DLD1 (cell line): Measurements from ENCODE around the gene PTPRK.
"Not testable (repeated sequence)": the region's sequence is repeated elsewhere in the genome, so short reads cannot be mapped to it uniquely, and the experiment has no call there.

Experiments used
- in situ Hi-C: cut with HindIII; loops from 2 replicates; pipeline ENCODE4 v1.10.0; 2017; ENCODE audit warnings: low sequenced_read_pairs

PTPRK gene

DNA sequence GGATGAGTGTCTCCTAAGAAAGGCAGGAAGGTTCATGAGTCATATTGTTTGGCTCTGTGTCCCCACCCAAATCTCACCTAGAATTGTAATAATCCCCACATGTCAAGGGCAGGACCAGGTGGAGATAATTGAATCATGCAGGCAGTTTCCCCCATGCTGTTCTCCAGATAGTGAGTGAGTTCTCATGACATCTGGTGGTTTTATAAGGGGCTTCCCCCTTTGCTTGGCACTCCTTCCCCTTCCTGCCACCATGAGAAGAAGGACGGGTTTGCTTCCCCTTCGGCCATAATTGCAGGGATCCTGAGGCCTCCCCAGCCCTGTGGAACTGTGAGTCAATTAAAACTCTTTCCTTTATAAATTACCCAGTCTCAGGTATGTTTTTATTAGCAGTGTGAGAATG is 542.2 kb downstream of the PTPRK start:
- in situ Hi-C loops: not testable (repeated sequence)

DNA sequence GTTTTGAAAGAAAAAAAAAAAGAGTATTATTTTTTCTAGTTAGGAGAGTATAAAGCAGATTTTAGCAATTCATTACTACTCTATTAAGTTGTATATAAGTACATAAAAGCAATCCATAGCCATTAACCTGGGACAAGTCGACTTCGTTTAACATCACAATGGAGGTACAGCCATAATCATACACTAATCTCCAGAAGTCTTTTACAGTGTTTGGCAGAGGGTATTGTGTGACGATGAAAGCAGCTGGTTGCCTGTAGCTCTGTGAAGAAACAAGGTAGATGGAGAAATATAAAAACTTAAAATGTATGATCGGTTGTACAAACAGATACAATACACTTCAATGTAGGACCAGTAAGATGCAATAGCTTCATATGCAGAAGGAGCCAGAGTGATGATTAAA is 543.6 kb downstream of the PTPRK start:
- in situ Hi-C loops: no loop called here

DNA sequence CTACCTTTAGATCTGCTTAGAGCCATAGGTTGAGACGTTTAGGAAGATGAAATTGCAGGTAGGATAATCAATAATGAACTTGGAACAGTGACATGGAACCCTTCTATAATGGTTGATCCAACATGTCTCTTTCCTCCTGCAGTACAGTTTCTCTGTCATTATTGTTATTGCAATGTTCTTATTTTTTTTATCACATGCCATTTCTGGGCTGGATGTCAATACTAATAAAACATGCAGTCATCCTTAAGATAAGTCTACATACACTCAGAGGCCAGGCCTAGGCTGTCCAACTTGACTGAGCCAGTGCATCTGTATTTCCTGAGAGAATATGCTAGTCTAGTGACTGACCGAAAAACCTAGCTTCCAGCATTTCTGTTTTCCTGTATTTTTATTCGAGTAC is 544.3 kb downstream of the PTPRK start:
- in situ Hi-C loops: no loop called here

GRCh38 chr6:127972815-127973214 is 547.6 kb downstream of the PTPRK start:
- in situ Hi-C loops: no loop called here

- in situ Hi-C loops: no loop called here
Measured at GRCh38 chr6:127971945-127972391, 548.4 kb downstream of the PTPRK start.

DNA sequence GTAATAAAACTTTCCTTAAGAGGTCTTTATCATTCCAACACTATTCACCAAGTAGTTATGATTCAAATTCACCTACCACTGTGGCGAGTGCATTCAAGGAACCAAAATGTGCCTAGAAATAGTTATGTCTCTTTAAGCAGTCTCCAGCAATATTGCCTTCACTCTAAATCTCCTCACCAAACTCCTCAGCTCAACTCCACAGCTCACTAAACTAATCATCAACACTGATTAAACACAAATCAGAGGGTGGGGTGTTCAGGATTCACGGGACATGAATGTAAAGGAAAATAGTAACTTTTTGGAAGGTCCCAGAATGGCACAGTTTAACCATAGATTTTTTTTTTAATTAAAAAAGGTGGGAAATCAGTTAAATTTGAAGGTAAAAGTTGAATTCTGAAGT is 549.0 kb downstream of the PTPRK start:
- in situ Hi-C loops: no loop called here

DNA sequence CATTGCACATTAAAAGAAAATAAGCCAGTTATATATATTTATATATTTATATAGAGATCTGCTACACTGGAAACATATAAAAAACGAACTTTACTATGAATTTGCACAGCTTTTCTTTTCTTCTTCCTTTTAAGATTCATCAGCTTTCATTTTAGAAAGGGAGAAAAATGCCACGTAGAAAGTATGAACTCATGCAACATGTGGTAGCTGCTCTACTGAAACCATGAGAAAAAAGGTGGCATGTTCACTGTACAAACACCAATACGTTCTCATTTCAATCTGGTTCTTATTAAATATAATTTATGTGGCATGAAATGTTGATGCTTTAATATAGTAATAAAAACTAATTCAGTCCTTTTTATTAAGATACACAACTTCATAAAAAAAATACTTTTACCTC is 550.7 kb downstream of the PTPRK start:
- in situ Hi-C loops: no loop called here

- in situ Hi-C loops: no loop called here
Measured at GRCh38 chr6:127968394-127968793, 552.0 kb downstream of the PTPRK start.

DNA sequence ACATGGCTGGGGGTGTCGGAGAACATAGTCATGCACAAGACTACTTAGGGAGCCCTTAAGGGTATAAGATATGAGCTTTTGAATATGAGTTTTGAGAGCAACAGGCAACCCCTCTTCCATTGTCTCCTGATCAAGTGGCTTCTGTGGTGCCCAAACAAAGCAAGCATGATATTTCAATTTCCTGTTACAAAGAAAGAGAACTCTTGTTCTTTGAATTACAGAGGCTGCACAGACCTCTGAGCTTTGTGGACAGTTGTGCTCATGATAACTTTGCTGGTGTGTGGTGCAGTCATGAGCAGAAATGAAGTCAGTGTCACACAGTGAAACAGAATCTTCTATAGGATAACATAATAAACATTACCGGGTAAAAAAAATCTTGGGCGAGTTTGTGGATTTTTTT is 552.7 kb downstream of the PTPRK start:
- in situ Hi-C loops: no loop called here

GRCh38 chr6:127966616-127967015 is 553.8 kb downstream of the PTPRK start:
- in situ Hi-C loops: no loop called here

DNA sequence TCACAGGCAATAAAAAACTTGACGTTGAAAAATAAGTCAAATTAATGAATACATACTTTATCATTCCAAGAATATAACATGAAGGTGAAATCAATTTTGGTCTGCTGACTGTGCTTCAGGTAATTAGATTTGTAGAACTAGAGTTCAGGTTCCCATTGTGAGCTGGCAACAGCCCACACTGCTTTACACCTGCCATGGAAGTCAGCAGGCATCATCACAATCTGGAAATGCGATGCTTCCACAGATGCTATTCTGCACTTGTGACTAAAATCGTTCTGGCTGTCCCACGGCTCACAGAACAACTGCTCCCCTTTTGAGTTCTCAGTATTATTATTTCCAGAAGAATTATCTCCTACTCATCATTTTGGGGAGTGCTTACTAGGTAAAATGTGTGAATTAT is 556.9 kb downstream of the PTPRK start:
- in situ Hi-C loops: no loop called here

DNA sequence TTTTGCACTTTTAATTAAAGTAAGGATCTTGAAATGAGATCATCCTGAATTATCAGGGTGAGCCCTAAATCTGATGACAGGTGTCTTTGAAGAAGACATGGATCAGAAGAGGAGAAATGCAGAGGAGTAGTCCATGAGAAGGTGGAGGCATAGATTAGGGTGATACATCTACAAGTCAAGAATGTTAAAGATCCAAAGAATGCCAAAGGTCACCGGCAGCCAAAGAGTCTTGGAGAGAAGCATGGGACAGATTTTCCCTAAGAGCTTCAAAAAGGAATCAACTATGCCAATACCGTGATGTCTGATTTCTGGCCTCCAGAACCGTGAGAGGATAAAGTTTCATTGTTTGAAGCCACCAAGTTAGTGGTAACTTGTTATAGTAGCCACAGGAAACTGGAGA is 560.5 kb downstream of the PTPRK start:
- in situ Hi-C loops: no loop called here

- in situ Hi-C loops: no loop called here
Measured at GRCh38 chr6:127956956-127957355, 563.4 kb downstream of the PTPRK start.

DNA sequence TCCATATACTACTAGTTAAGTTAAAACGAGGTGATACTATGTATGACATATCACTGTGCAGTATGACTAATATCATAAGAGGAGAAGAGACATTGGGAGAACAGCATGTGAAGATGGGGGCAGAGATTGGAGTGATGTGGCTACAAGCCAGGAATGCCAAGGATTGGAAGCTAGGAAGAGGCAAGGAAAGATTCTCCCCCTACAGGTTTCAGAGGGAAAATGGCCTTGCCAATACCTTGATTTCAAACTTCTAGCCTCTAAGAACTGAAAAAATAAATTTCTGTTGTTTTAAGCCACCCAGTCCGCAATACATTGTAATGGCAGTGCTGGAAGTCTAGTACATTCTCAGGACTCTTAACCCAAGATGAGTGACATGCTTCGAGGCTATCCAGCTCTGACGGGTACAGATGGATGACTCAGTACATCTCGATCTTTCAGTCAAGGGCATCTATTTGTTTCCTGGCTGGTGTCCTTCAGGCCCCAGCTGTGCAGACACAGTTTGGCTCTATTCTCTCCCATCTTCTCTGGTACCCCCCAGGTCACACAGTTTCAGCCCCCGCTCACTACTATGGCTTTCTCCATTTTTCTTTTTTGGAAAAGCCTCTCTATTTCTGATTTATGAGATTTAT is 564.0 kb downstream of the PTPRK start:
- in situ Hi-C loops: no loop called here

- in situ Hi-C loops: no loop called here
Measured at GRCh38 chr6:127954082-127954481, 566.3 kb downstream of the PTPRK start.

DNA sequence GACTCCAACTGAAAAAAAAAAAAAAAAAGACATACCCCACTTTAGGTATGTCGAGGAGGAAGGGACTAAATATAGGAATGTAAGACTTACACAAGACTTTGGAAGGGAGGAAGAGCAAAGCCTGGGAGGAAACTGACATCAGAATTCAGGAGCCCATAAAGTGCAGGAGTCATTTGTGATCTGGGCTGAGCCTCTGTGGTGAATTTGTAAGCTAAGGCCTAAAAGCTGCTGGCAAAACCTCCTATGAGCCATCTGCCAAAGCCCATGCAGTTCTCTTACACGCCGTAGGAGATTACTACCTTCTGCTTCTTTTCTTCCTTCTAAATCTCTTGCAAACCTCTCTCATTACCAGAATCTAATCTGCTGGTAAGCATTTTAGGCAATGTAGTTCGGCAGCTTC is 567.6 kb downstream of the PTPRK start:
- in situ Hi-C loops: no loop called here

- in situ Hi-C loops: no loop called here
Measured at GRCh38 chr6:127952176-127952575, 568.2 kb downstream of the PTPRK start.

GRCh38 chr6:127951172-127951917 is 569.1 kb downstream of the PTPRK start:
- in situ Hi-C loops: no loop called here

DNA sequence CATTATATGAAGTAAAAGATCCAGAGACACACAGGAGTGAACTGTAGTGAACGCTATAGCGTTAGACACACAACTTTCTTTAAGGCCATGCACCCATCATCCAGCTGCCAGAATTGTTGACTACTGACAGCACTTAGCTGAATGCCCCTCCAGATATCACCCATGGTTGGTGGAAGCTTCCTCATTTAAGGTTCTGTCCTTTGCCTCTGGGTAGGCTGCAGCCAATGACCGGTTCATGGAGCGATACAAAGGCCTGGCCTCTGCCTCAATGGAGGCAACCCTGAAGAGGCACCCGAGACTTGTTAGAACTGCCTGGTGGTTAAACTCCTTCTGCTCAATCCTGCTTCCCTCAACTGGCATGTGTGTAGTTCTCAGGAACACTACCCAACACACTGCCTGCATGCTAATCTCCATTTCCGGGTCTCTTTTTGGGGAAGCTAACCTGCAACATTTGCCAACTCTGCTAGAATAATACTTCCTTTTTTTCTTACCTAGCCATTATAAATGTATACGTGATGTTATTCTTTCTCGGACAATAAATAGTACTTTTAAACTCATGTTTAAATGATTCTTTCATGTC is 569.7 kb downstream of the PTPRK start:
- in situ Hi-C loops: no loop called here

DNA sequence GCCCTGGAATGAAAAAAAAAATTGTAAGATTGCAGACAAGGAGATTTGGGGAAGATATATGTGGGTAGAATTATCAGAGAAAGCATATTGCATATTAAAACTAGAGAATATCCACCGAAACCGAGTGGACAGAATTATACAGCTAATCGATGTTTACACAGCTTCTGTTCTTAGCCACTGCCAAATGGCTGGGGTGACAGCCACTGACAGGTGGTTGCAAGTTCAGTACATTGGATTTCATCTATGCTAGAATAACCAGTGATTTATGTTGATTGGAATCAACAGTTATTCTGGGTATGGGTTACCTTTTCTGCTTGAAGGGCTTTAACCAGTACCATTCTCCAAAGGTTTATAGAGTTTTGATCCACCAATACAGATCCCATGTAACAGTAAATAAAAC is 571.1 kb downstream of the PTPRK start:
- in situ Hi-C loops: no loop called here

- in situ Hi-C loops: no loop called here
Measured at GRCh38 chr6:127946388-127946787, 574.0 kb downstream of the PTPRK start.

DNA sequence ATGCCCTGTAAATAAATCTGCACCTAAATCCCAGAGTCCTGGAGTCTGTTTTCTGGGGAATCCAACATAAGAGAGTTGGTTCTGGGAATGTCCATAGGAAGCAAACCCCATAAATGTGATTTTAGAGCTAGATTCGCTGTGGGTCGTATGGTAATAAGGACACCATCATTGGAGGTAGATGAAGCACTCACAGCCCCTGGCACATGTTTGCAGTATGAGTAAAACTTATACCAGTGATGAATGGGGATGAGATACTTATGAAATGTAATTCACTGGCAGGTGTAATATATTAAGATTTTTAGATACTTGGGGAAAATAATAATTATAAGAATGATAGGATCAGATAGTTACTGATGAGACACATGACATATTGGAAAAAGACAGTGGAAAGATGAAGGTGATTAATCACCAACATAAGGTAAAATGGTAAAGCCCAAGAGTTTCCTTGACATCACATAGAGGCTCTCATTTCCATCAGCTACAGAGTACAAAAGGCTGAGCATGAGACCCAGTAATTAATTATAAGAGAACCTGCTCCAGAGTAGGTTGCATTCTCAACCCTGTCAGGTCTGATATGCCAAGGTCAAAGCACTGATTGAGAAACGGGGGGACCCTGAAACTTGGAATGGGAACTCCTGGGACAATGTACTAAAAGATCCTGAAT is 574.8 kb downstream of the PTPRK start:
- in situ Hi-C loops: no loop called here
